ENCODE results near the gene FOXK2. TPM values are rescaled to one million over a fixed set of nuclear protein-coding genes. Genes with fewer than 3 reads are reported as not detected.

The FOXK2 gene
- total and polyA plus RNA-seq, 4 donors, result 23.4 to 59.8 (median 33.4) TPM

DNA sequence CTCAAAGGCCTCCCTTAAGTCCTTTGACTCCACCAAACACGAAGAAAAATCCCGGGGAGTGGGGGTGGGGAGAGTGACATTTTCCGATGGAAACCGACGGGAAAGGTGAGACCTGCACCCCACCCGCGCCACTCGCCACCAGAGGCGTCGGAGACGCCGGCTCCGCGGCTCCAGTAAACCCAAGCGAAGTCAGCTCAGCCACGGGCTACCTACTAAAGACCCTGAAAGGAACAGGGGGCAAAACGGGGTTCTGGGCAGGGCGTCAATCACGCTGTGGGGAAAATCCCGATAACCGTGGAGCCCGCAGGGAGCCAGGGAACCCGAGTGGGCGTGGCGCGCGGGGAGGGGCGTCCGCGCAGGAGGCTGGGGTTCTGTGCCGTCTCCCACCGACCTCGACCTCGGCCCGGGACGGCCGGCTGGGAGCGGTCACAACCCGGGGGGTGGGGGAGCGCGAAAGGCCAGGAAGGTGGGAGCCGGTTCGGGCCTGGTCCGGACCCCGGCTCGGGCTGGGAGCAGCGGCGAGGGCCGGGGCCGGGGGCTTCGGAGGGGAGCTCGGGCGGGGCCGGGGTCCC, 128.1 kb downstream of the FOXK2 start:
- Histone ChIP-seq H3K4me1 (ENCODE audit: control insufficient read depth in 5 of 5, insufficient read depth in 5 of 5, low read length in 5 of 5) (peaks cover 0 to 11% (median 3%) of the 10 kb centered on the region in 5 donors), H3K9me3 (ENCODE audit: control insufficient read depth in 4 of 4, insufficient read depth in 3 of 4, low read length in 3 of 4) (no peaks in the 10 kb centered on the region), H3K9ac (ENCODE audit: insufficient read depth in 1 of 2, low read length in 2 of 2) (peak overlapping the region; percentile 67 to 91), H3K27ac (ENCODE audit: low read depth in 1 of 2, low read length in 1 of 2) (peak overlapping the region; percentile 90 to 97), H3K27me3 (ENCODE audit: control insufficient read depth in 3 of 3, insufficient read depth in 3 of 3, low read length in 2 of 3) (no peaks in the 10 kb centered on the region), H3K4me3 (peak overlapping the region; percentile 99), H3K36me3 (ENCODE audit: control insufficient read depth in 4 of 4, insufficient read depth in 4 of 4, low read length in 4 of 4) (peaks cover 0 to 13% (median 12%) of the 10 kb centered on the region in 4 donors)
- peak in 2 of 3 donors; percentile 20 to 44 for DNase-seq
- no peak for TF ChIP-seq CTCF (IDR thresholded peaks at IDR 0.05; ENCODE audit: control extremely low read depth, extremely low read depth)
- WGBS, 2 donors, result 0% methylated on average over 41 to 54 of the region's 54 CpGs
- ATAC-seq (ENCODE audit: insufficient read depth, low FRiP score), result peak; percentile 15

DNA sequence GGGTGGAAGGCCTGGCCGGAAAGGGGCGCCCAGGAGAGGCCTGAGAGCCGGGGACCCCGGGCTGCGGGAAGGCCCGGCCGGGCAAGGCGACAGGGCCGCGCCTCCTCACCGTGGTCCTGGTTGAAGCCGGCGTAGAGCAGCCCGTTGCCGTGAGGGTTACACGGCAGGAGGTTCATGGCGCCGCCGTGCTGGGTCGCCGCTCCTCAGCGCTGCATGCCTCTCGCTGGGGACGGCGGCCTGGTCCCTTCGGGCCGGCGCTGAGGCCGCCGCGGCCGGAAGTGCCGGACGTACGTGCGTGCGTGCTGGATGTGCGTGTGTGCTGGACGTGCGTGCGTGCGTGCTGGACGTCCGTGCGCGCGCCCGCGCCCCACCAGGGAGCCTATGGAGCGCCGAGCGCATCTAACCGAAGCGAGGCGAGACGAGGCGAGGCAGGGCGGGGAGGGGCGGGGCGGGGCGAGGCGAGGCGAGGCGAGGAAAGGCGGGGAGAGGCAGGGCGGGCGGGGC, 128.7 kb downstream of the FOXK2 start, which contains the start of gene WDR45B:
WDR45B (minus strand) TSS at position 280 of the 504 bp plus-strand sequence; CDS start at position 176, 104 bp downstream.
- Histone ChIP-seq H3K27ac (ENCODE audit: low read depth in 1 of 2, low read length in 1 of 2) (peak within 1 kb of the TSS; percentile 90 to 97), H3K36me3 (ENCODE audit: control insufficient read depth in 4 of 4, insufficient read depth in 4 of 4, low read length in 4 of 4) (peaks cover 0 to 10% (median 8%) of the 10 kb centered on the region in 4 donors), H3K9me3 (ENCODE audit: control insufficient read depth in 4 of 4, insufficient read depth in 3 of 4, low read length in 3 of 4) (no peaks in the 10 kb centered on the region), H3K4me3 (peak within 1 kb of the TSS; percentile 99), H3K27me3 (ENCODE audit: control insufficient read depth in 3 of 3, insufficient read depth in 3 of 3, low read length in 2 of 3) (no peaks in the 10 kb centered on the region), H3K4me1 (ENCODE audit: control insufficient read depth in 5 of 5, insufficient read depth in 5 of 5, low read length in 5 of 5) (peaks cover 0 to 11% (median 3%) of the 10 kb centered on the region in 5 donors), H3K9ac (ENCODE audit: insufficient read depth in 1 of 2, low read length in 2 of 2) (peak within 1 kb of the TSS; percentile 67 to 91)
- WGBS, 2 donors, result 1 to 2% methylated on average over 57 to 67 of the region's 67 CpGs
- peak; percentile 97 to 99 (median 98) for DNase-seq
- ATAC-seq (ENCODE audit: insufficient read depth, low FRiP score), result peak; percentile 96
- no peak for TF ChIP-seq CTCF (IDR thresholded peaks at IDR 0.05; ENCODE audit: control extremely low read depth, extremely low read depth)

DNA sequence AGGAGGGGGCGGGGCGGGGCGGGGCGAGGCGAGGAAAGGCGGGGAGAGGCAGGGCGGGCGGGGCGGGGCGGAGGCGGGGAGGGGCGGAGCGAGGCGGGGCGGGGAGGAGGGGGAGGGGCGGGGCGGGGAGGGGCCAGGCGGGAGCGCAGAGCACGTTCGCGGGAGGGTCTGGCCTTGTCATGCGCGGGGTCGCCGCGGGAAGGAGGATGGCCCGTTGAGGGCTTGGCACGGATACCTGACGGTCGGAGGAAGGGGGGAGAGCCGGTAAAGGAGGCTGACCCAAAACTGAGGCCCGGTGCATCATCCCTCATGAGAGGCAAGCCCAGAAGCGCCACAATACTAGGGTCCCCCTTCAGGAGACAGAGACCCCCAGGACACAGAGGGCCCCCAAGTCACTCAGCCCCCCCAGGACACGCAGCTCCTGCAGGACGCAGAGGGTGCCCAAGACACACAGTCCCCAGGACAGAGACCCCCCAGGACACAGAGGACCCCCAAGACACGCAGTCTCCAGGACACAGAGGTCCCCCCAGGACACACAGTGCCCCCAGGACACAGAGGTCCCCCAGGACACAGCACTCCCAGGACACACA, 129.3 kb downstream of the FOXK2 start:
- WGBS, 2 donors, result 11 to 36% methylated on average over 6 to 22 of the region's 37 CpGs
- TF ChIP-seq CTCF (IDR thresholded peaks at IDR 0.05; ENCODE audit: control extremely low read depth, extremely low read depth), result no peak
- Histone ChIP-seq H3K27ac (ENCODE audit: low read depth in 1 of 2, low read length in 1 of 2) (peak overlapping the region in 1 of 2 donors; percentile 72), H3K4me3 (peak overlapping the region; percentile 26), H3K9me3 (ENCODE audit: control insufficient read depth in 4 of 4, insufficient read depth in 3 of 4, low read length in 3 of 4) (no peaks in the 10 kb centered on the region), H3K27me3 (ENCODE audit: control insufficient read depth in 3 of 3, insufficient read depth in 3 of 3, low read length in 2 of 3) (no peaks in the 10 kb centered on the region), H3K4me1 (ENCODE audit: control insufficient read depth in 5 of 5, insufficient read depth in 5 of 5, low read length in 5 of 5) (peaks cover 0 to 11% (median 3%) of the 10 kb centered on the region in 5 donors), H3K9ac (ENCODE audit: insufficient read depth in 1 of 2, low read length in 2 of 2) (no peak overlapping the region), H3K36me3 (ENCODE audit: control insufficient read depth in 4 of 4, insufficient read depth in 4 of 4, low read length in 4 of 4) (peaks cover 0 to 9% (median 7%) of the 10 kb centered on the region in 4 donors)
- peak in 2 of 3 donors; percentile 54 to 69 for DNase-seq
- ATAC-seq (ENCODE audit: insufficient read depth, low FRiP score), result peak; percentile 5

All from lung (tissue), 12 donors.